A549 (cell line): ENCODE data around the gene REXO5. TPM values are rescaled to one million over a fixed set of nuclear protein-coding genes. Genes with fewer than 3 reads are reported as not detected.

Source experiments
- ATAC-seq, 2 experiments: fragments of 200-7000 bp in 1 of 2; fragments of >200 bp in 1 of 2; cut with Nextera tagmentation in 1 of 2; cut with Tn5 transposase in 1 of 2; 3 replicates each; pipeline versions ENCODE4 v1.8.0 to v1.9.1; 2018 to 2020; ENCODE audit warnings: mild to moderate bottlenecking in 1 of 2, moderate library complexity in 1 of 2
- CTCF ChIA-PET: fragments of 300-600 bp; sonication (Branson Sonifier 250); formaldehyde crosslinking; extraction: SDS; loops from one replicate; lab custom pipeline; 2021; ENCODE audit warnings: antibody characterized with exemption, inconsistent platforms; lab: Yijun Ruan, JAX
- POLR2A ChIA-PET: fragments of 350-600 bp; formaldehyde crosslinking; extraction: SDS; loops from one replicate; lab custom pipeline; 2021; ENCODE audit warnings: antibody characterized with exemption, inconsistent platforms; lab: Yijun Ruan, JAX
- DNase-seq, 2 experiments: peaks; one replicate each; pipeline versions ENCODE4 v3.0.0 to v3.0.0-alpha.2; 2011 to 2016; ENCODE audit warnings: low read depth in 1 of 2, low spot score in 1 of 2
- FAIRE-seq: peaks from 2 replicates; lab custom pipeline; 2011; peaks lifted over from hg19 to GRCh38; lab: Jason Lieb, UNC
- H3K27ac ChIP-seq, 2 experiments: fragments of >200 bp; sonication (Bioruptor Twin); formaldehyde crosslinking; 3 replicates each; pipeline ENCODE4 v1.5.1; 2016 to 2017
- H3K4me1 ChIP-seq: fragments of >200 bp; sonication (Bioruptor Twin); formaldehyde crosslinking; 3 replicates; pipeline ENCODE4 v1.6.1; 2016
- H3K4me2 ChIP-seq: fragments of >200 bp; sonication (Bioruptor Twin); formaldehyde crosslinking; 3 replicates; pipeline ENCODE4 v1.6.1; 2016
- H3K4me3 ChIP-seq: fragments of >200 bp; sonication (Bioruptor Twin); formaldehyde crosslinking; 3 replicates; pipeline ENCODE4 v1.5.1; 2016
- H3K9me3 ChIP-seq: fragments of >200 bp; sonication (Bioruptor Twin); formaldehyde crosslinking; 3 replicates; pipeline ENCODE4 v1.6.1; 2016
- BHLHE40 ChIP-seq: IDR thresholded peaks from 2 replicates; pipeline ENCODE4 v1.6.1; 2012; ENCODE audit warnings: low read depth, low read length, inconsistent platforms
- CHD4 ChIP-seq: fragments of 200-600 bp; sonication (generic); IDR thresholded peaks from 2 replicates; pipeline ENCODE4 v1.6.1; 2016; ENCODE audit warnings: antibody characterized with exemption, mild to moderate bottlenecking, borderline replicate concordance
- FOSB ChIP-seq: fragments of 250-450 bp; sonication (Bioruptor Pico); IDR thresholded peaks from 2 replicates; pipeline ENCODE4 v1.5.0; 2020; ENCODE audit warnings: mild to moderate bottlenecking, moderate library complexity
- FOXS1 ChIP-seq: fragments of 250-450 bp; sonication (Bioruptor Pico); IDR thresholded peaks from 2 replicates; pipeline ENCODE4 v1.5.0; 2020; ENCODE audit warnings: mild to moderate bottlenecking, moderate library complexity
- HEYL ChIP-seq: fragments of 250-450 bp; sonication (Bioruptor Pico); IDR thresholded peaks from 2 replicates; pipeline ENCODE4 v1.8.0; 2021; ENCODE audit warnings: mild to moderate bottlenecking, moderate library complexity
- HOXB13 ChIP-seq: fragments of 250-450 bp; sonication (Bioruptor Pico); IDR thresholded peaks from 2 replicates; pipeline ENCODE4 v1.5.0; 2020; ENCODE audit warnings: low read depth, mild to moderate bottlenecking, moderate library complexity
- KDM5A ChIP-seq: fragments of 200-600 bp; sonication (generic); IDR thresholded peaks from 2 replicates; pipeline ENCODE4 v1.6.1; 2016; ENCODE audit warnings: antibody characterized with exemption, mild to moderate bottlenecking
- NPAS2 ChIP-seq: fragments of 250-450 bp; sonication (Bioruptor Pico); IDR thresholded peaks from 2 replicates; pipeline ENCODE4 v1.8.0; 2022; ENCODE audit warnings: mild to moderate bottlenecking, moderate library complexity, borderline replicate concordance
- RAD21 ChIP-seq, 2 experiments: fragments of >200 bp in 1 of 2; sonication (Bioruptor Twin) in 1 of 2; formaldehyde crosslinking in 1 of 2; IDR thresholded peaks in 1 of 2; conservative IDR thresholded peaks in 1 of 2; 2 replicates in 1 of 2; 3 replicates in 1 of 2; pipeline ENCODE4 v1.6.1; 2012 to 2018; ENCODE audit warnings: inconsistent platforms in 1 of 2
- RCOR1 ChIP-seq: fragments of 150-350 bp; IDR thresholded peaks from 2 replicates; pipeline ENCODE4 v1.6.1; 2014; ENCODE audit warnings: antibody characterized with exemption, low read length, low read depth
- RFX5 ChIP-seq: fragments of 450-650 bp; IDR thresholded peaks from 2 replicates; pipeline ENCODE4 v1.7.1; 2014; ENCODE audit warnings: antibody characterized with exemption, mild to moderate bottlenecking, moderate library complexity
- SMC3 ChIP-seq: fragments of >200 bp; sonication (Bioruptor Twin); formaldehyde crosslinking; IDR thresholded peaks from 3 replicates; pipeline ENCODE4 v1.6.1; 2018; ENCODE audit warnings: inconsistent platforms
- TP53 ChIP-seq: fragments of 250-450 bp; sonication (Bioruptor Pico); IDR thresholded peaks from 2 replicates; pipeline ENCODE4 v1.5.0; 2021; ENCODE audit warnings: mild to moderate bottlenecking, moderate library complexity
- WGBS: methylation state at CpG from one replicate; pipeline ENCODE4 v1.1.6; 2017; ENCODE audit errors: missing lambda C conversion rate; 5-methylcytosine and 5-hydroxymethylcytosine counted together
- polyA plus RNA-seq, 4 experiments: library from polyadenylated mRNA; depleted of rRNA in 3 of 4; stranded (reverse); fragments of >200 nt; fragmentation: RNase III in 1 of 4; extraction: RNeasy Plus Mini Kit Qiagen cat#74134 plus additional on column Dnase treatment in 1 of 4; gene quantifications; 2 replicates in 3 of 4; 3 replicates in 1 of 4; pipeline ENCODE4 v1.2.3, GENCODE V29; 2011 to 2017
- TF ChIP-seq, protein P1 (sequence below): fragments of 200-600 bp; sonication (generic); IDR thresholded peaks from 2 replicates; pipeline ENCODE4 v1.6.1; 2016; ENCODE audit warnings: antibody characterized with exemption, mild to moderate bottlenecking, moderate library complexity
- TF ChIP-seq, protein P2 (sequence below): fragments of 450-650 bp; IDR thresholded peaks from 2 replicates; pipeline ENCODE4 v1.6.1; 2014; ENCODE audit warnings: antibody characterized with exemption
- TF ChIP-seq, protein P3 (sequence below): IDR thresholded peaks from 2 replicates; pipeline ENCODE4 v1.6.1; 2012

The REXO5 gene
- polyA plus RNA-seq, 2 of the 4 experiments (the other 2 are of a cell fraction) = 4.0 to 5.1 TPM

DNA sequence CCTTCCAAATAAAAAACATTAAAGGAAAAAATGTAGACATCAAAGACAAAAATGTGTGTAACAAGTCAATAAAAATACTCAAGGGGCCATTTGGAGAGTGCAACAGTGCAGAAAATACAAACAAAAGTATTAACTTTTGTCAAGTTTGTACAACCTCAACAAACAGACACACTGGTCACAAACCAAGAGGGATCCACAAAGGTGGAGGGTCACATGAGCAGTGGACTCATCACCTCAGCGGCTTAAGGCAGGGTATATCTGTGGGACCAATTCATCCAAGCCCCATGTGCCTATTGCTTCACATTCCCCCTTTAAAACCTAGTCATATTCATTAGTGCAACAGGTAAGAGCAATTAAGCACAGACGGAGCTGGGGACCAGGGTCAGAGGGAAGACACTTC, 48.6 kb downstream of the REXO5 start (continued):
- TF ChIP-seq, protein P1, sequence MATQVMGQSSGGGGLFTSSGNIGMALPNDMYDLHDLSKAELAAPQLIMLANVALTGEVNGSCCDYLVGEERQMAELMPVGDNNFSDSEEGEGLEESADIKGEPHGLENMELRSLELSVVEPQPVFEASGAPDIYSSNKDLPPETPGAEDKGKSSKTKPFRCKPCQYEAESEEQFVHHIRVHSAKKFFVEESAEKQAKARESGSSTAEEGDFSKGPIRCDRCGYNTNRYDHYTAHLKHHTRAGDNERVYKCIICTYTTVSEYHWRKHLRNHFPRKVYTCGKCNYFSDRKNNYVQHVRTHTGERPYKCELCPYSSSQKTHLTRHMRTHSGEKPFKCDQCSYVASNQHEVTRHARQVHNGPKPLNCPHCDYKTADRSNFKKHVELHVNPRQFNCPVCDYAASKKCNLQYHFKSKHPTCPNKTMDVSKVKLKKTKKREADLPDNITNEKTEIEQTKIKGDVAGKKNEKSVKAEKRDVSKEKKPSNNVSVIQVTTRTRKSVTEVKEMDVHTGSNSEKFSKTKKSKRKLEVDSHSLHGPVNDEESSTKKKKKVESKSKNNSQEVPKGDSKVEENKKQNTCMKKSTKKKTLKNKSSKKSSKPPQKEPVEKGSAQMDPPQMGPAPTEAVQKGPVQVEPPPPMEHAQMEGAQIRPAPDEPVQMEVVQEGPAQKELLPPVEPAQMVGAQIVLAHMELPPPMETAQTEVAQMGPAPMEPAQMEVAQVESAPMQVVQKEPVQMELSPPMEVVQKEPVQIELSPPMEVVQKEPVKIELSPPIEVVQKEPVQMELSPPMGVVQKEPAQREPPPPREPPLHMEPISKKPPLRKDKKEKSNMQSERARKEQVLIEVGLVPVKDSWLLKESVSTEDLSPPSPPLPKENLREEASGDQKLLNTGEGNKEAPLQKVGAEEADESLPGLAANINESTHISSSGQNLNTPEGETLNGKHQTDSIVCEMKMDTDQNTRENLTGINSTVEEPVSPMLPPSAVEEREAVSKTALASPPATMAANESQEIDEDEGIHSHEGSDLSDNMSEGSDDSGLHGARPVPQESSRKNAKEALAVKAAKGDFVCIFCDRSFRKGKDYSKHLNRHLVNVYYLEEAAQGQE = no peak
- TF ChIP-seq RAD21 (conservative IDR thresholded peaks at IDR 0.05 in 1 of 2, IDR thresholded peaks at IDR 0.05 in 1 of 2) (no peak), RCOR1 (no peak)

DNA sequence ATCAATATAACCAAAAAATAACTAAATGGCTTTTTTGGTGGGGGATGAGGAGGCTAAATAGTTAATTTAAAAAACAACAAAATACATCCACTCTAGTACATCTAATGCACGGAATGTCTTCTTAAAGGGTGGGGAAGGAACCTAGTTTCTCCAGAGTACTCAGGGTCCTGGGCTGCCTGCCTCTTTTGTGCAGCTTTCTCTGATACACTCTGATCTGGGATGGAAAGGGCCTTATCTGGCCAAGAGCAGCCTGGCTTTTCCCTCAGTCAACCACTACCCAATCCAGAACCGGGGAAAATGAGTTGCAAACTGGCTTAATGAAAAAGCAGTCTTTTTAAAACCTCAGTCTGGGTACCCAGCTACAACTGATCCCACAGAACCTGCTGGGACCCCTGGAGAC, 51.0 kb downstream of the REXO5 start:
- H3K4me3 ChIP-seq = no peak overlapping the region
- TF ChIP-seq SMC3 = no peak
- TF ChIP-seq CHD4 = no peak
- TF ChIP-seq, protein P2, sequence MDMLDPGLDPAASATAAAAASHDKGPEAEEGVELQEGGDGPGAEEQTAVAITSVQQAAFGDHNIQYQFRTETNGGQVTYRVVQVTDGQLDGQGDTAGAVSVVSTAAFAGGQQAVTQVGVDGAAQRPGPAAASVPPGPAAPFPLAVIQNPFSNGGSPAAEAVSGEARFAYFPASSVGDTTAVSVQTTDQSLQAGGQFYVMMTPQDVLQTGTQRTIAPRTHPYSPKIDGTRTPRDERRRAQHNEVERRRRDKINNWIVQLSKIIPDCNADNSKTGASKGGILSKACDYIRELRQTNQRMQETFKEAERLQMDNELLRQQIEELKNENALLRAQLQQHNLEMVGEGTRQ = no peak
- TF ChIP-seq FOXS1 (CRISPR knock-in tag) = no peak
- no peaks in the 10 kb centered on the region for H3K9me3 ChIP-seq
- no peak for DNase-seq
- ATAC-seq = no peak
- H3K4me1 ChIP-seq = peaks cover 27% of the 10 kb centered on the region
- no peak overlapping the region; a peak in 1 of 6 replicates for H3K27ac ChIP-seq
- no peak for FAIRE-seq
- 89% methylated on average over 2 of the region's 2 CpGs for WGBS
- POLR2A ChIA-PET = no interaction called here
- no peak overlapping the region for H3K4me2 ChIP-seq
- CTCF ChIA-PET = interaction anchor here (0.9 to 3.0 kb wide), 3 partner anchors 9 to 17 kb away, joined by 4 to 9 read pairs (median 5); no protein-coding TSS in a partner anchor

DNA sequence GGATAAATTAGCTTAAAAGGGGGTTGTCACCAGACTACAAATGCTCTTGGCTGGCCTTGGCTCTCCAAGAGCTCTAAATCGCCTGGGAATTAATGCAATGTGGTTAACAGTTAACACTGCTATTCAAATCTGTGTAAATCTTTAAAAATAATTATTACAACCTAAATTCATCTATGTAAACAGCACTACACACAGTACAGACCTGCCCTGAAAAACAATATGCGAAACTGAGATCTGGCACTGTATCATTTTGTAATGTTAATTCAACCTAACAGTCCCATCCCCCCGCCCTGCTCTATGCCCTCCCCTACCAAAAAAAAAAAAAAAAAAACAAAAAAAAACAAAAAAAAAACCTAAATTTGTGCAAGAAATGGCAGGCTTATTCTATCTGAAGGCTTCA, 52.9 kb downstream of the REXO5 start:
- ChIA-PET POLR2A (no interaction called here), CTCF (no interaction called here)
- Histone ChIP-seq H3K4me3 (no peak overlapping the region), H3K27ac (no peak overlapping the region), H3K9me3 (no peaks in the 10 kb centered on the region), H3K4me2 (no peak overlapping the region)
- WGBS = 86% methylated on average over 3 of the region's 3 CpGs
- DNase-seq = no peak
- FAIRE-seq = no peak
- TF ChIP-seq HEYL (CRISPR knock-in tag) (no peak), RCOR1 (no peak), CHD4 (no peak), TP53 (CRISPR knock-in tag) (no peak), FOSB (CRISPR knock-in tag) (no peak)
- TF ChIP-seq, protein P3, sequence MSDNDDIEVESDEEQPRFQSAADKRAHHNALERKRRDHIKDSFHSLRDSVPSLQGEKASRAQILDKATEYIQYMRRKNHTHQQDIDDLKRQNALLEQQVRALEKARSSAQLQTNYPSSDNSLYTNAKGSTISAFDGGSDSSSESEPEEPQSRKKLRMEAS = no peak
- TF ChIP-seq, all 56 proteins: peak for 0
- ATAC-seq = no peak
- peaks cover 8% of the 10 kb centered on the region for H3K4me1 ChIP-seq

DNA sequence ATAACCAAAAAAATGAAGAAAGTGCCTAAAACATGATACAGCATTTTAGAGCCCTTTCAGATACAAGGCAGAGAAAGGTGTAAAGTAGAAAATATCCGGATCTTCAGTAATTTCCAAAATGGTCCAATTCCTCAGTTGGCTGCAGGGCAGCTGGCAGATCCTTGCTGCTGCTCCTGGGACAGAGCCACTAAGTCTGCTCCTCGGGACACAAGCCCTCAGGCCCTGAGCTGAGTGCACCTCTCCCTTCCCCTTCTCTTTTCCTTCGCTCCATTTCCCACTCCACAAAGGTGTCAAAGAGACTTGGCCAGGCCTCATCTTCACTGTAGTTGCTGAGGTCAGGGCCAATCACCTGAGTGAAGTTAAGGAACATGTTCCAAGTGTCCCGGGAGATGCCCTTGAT, 53.4 kb downstream of the REXO5 start:
- no peaks in the 10 kb centered on the region for H3K9me3 ChIP-seq
- DNase-seq (no peak), ATAC-seq (no peak), FAIRE-seq (no peak)
- TF ChIP-seq NPAS2 (CRISPR knock-in tag) = no peak
- TF ChIP-seq HOXB13 (CRISPR knock-in tag) = no peak
- no peak for TF ChIP-seq KDM5A
- no peak for TF ChIP-seq RFX5
- TF ChIP-seq TP53 (CRISPR knock-in tag) = no peak
- no peak for TF ChIP-seq BHLHE40
- ChIA-PET POLR2A (no interaction called here), CTCF (interaction anchor here (1.3 kb wide), 1 partner anchor 9 kb away, joined by 6 read pairs; no protein-coding TSS in a partner anchor)
- H3K4me3 ChIP-seq = no peak overlapping the region
- WGBS = 87% methylated on average over 4 of the region's 4 CpGs
- peaks cover 3% of the 10 kb centered on the region for H3K4me1 ChIP-seq
- no peak overlapping the region for H3K4me2 ChIP-seq
- peak overlapping the region in 1 of 2 experiments; percentile 52; a peak in 1 of 6 replicates for H3K27ac ChIP-seq
